Measurements from ENCODE around the gene CPPED1. TPM values are rescaled to one million over a fixed set of nuclear protein-coding genes. Genes with fewer than 3 reads are reported as not detected.

Gene CPPED1
- total and polyA plus RNA-seq, 10 donors = 10.0 to 66.3 (median 45.4) TPM

GRCh38 chr16:12811441-12812383, 8.0 kb upstream of the CPPED1 start:
- peaks cover 0 to 9% (median 0%) of the 10 kb centered on the region in 8 donors for H3K9me3 ChIP-seq
- no peak overlapping the region for H3K4me3 ChIP-seq
- DNase-seq = no peak
- H3K4me1 ChIP-seq = peaks cover 0 to 32% (median 4%) of the 10 kb centered on the region in 6 donors
- H3K27me3 ChIP-seq (replicated peaks in 1 of 7) = no peaks in the 10 kb centered on the region
- WGBS, 5 donors = 85 to 96% (median 93%) methylated on average over 5 of the region's 5 CpGs
- H3K36me3 ChIP-seq = no peaks in the 10 kb centered on the region
- intact Hi-C loops (cut with DNase I; ENCODE audit: low total_unique reads) = loop anchor here (10.0 kb wide), 1 partner anchor 717 kb away; no protein-coding TSS in a partner anchor
- no peak overlapping the region for H3K27ac ChIP-seq
- TF ChIP-seq CTCF (IDR thresholded peaks at IDR 0.05 in 8 of 11, conservative IDR thresholded peaks at IDR 0.05 in 3 of 11) (no peak), POLR2AphosphoS5 (IDR thresholded peaks at IDR 0.05) (no peak), POLR2A (IDR thresholded peaks at IDR 0.05) (no peak)

GRCh38 chr16:12805066-12805465, 1.4 kb upstream of the CPPED1 start:
- no peak for DNase-seq
- whole genome bisulfite sequencing, 5 donors = 64 to 95% (median 92%) methylated on average over 2 of the region's 2 CpGs
- H3K27ac ChIP-seq = no peak overlapping the region
- no peaks in the 10 kb centered on the region for H3K27me3 ChIP-seq (replicated peaks in 1 of 7)
- TF ChIP-seq CTCF (IDR thresholded peaks at IDR 0.05 in 8 of 11, conservative IDR thresholded peaks at IDR 0.05 in 3 of 11) (no peak), POLR2A (IDR thresholded peaks at IDR 0.05) (no peak), POLR2AphosphoS5 (IDR thresholded peaks at IDR 0.05) (no peak)
- H3K4me1 ChIP-seq = peaks cover 14 to 43% (median 31%) of the 10 kb centered on the region in 6 donors
- no peaks in the 10 kb centered on the region for H3K36me3 ChIP-seq
- intact Hi-C loops (cut with DNase I; ENCODE audit: low total_unique reads) = no loop called here
- H3K9me3 ChIP-seq = peaks cover 0 to 3% (median 0%) of the 10 kb centered on the region in 8 donors
- no peak overlapping the region for H3K4me3 ChIP-seq

GRCh38 chr16:12804395-12804794, 708 bp upstream of the CPPED1 start:
- intact Hi-C loops (cut with DNase I; ENCODE audit: low total_unique reads) = no loop called here
- peak overlapping the region in 5 of 8 donors; percentile 68 to 83 (median 73) for H3K4me3 ChIP-seq
- H3K27ac ChIP-seq = peak overlapping the region in 4 of 8 donors; percentile 89 to 98 (median 94)

More at GRCh38 chr16:12804395-12804794, 708 bp upstream of the CPPED1 start:
- 74 to 89% (median 84%) methylated on average over 9 of the region's 9 CpGs for WGBS, 5 donors
- Histone ChIP-seq H3K36me3 (no peaks in the 10 kb centered on the region), H3K27me3 (replicated peaks in 1 of 7) (no peaks in the 10 kb centered on the region), H3K4me1 (peaks cover 14 to 50% (median 31%) of the 10 kb centered on the region in 6 donors), H3K9me3 (no peaks in the 10 kb centered on the region)
- no peak for DNase-seq
- no peak for TF ChIP-seq POLR2AphosphoS5 (IDR thresholded peaks at IDR 0.05)
- no peak for TF ChIP-seq POLR2A (IDR thresholded peaks at IDR 0.05)
- TF ChIP-seq CTCF (IDR thresholded peaks at IDR 0.05 in 8 of 11, conservative IDR thresholded peaks at IDR 0.05 in 3 of 11) = no peak

Data from spleen (tissue), 11 donors.